Thoracic aorta (tissue), 2 donors: ENCODE measurements around the gene URB2. TPM values are rescaled to one million over a fixed set of nuclear protein-coding genes. Genes with fewer than 3 reads are reported as not detected.

Experiments
- ATAC-seq: fragments of 150-250 bp; one replicate; pipeline ENCODE4 v1.8.0; 2017; ENCODE audit warnings: low read depth; ENCODE audit not compliant: insufficient number of reproducible peaks, low FRiP score
- DNase-seq: peaks from one replicate; pipeline ENCODE4 v3.0.0-alpha.2; 2020; ENCODE audit warnings: low spot score
- H3K27ac ChIP-seq, 2 donors: fragments of 200-600 bp; sonication (generic); 1 replicate in 1 of 2; 2 replicates in 1 of 2; pipeline ENCODE4 v1.5.1; 2016; ENCODE audit warnings: mild to moderate bottlenecking in 2 of 2, moderate library complexity in 2 of 2
- H3K27me3 ChIP-seq: fragments of 200-600 bp; sonication (generic); replicated peaks from 2 replicates; pipeline ENCODE4 v1.6.0; 2016; ENCODE audit warnings: mild to moderate bottlenecking; ENCODE audit not compliant: insufficient read depth
- H3K36me3 ChIP-seq: fragments of 200-600 bp; sonication (generic); one replicate; pipeline ENCODE4 v1.5.1; 2016
- H3K4me1 ChIP-seq, 2 donors: fragments of 200-600 bp; sonication (generic); 1 replicate in 1 of 2; 2 replicates in 1 of 2; pipeline versions ENCODE4 v1.5.1 to v1.6.0; 2016; ENCODE audit warnings: low read depth in 2 of 2, mild to moderate bottlenecking in 1 of 2; ENCODE audit not compliant: control insufficient read depth in 1 of 2
- H3K4me3 ChIP-seq: fragments of 200-600 bp; sonication (generic); 2 replicates; pipeline ENCODE4 v1.5.1; 2016; ENCODE audit warnings: mild to moderate bottlenecking
- H3K9me3 ChIP-seq: fragments of 200-600 bp; sonication (generic); 2 replicates; pipeline ENCODE4 v1.5.1; 2016
- total RNA-seq, 2 donors: library from RNA; depleted of rRNA; stranded (reverse); fragments of >200 nt; gene quantifications; one replicate each; pipeline versions ENCODE4 v1.1.0 to v1.2.3, GENCODE V29; 2016
- TF ChIP-seq, protein P1 (sequence below): fragments of 200-600 bp; sonication (generic); IDR thresholded peaks from one replicate; pipeline ENCODE4 v1.5.1; 2019; ENCODE audit warnings: antibody characterized with exemption

The URB2 gene
- total RNA-seq, 2 donors from 2014 or later: 8.5 to 26.9 TPM

DNA sequence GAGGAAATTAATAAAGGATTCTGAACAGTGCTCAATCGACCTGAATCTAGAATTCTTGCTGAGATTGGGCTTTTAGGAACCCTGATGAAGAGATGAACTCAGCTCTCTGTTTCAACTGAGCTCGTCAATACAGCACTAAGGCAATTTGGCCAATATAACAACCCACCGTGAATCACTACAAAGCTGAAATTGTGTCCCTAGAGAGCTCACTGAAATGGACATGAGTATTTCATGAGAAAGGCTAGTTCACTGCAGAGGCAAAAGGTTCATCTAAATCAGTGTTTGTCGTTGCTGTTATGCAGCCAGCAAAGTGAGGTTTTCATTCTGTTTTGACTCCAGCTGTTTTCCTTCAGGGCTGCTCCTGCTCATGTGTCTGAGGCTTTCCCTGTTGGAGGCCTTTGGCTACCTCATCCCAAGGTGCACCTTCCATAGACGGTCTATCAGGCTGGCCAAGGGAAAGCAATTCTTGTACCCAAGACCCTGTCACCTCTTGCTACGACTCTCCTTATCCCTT lies 83.5 kb downstream of the URB2 start:
- no peaks in the 10 kb centered on the region for H3K9me3 ChIP-seq
- H3K36me3 ChIP-seq: no peaks in the 10 kb centered on the region
- TF ChIP-seq, protein P1, sequence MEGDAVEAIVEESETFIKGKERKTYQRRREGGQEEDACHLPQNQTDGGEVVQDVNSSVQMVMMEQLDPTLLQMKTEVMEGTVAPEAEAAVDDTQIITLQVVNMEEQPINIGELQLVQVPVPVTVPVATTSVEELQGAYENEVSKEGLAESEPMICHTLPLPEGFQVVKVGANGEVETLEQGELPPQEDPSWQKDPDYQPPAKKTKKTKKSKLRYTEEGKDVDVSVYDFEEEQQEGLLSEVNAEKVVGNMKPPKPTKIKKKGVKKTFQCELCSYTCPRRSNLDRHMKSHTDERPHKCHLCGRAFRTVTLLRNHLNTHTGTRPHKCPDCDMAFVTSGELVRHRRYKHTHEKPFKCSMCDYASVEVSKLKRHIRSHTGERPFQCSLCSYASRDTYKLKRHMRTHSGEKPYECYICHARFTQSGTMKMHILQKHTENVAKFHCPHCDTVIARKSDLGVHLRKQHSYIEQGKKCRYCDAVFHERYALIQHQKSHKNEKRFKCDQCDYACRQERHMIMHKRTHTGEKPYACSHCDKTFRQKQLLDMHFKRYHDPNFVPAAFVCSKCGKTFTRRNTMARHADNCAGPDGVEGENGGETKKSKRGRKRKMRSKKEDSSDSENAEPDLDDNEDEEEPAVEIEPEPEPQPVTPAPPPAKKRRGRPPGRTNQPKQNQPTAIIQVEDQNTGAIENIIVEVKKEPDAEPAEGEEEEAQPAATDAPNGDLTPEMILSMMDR: no peak
- no peak overlapping the region for H3K4me3 ChIP-seq
- no peaks in the 10 kb centered on the region for H3K27me3 ChIP-seq
- no peak overlapping the region for H3K27ac ChIP-seq
- ATAC-seq: no peak
- DNase-seq: no peak
- H3K4me1 ChIP-seq: no peaks in the 10 kb centered on the region

Other genes starting within 250 kb of the URB2 start
- gene ACTA1, start 192.2 kb upstream of the URB2 start, total RNA-seq: 1 to 10 TPM in 1 of 2 donors, under 1 TPM in 1; 0.99 to 2.3 TPM
- 10 to 100 TPM; 25.0 to 45.6 TPM for gene NUP133, start 117.9 kb upstream of the URB2 start, total RNA-seq
- 10 to 100 TPM; 25.0 to 27.7 TPM for gene ABCB10, start 67.5 kb upstream of the URB2 start, total RNA-seq
- gene TAF5L, start 125 bp upstream of the URB2 start, total RNA-seq: 10 to 100 TPM; 21.5 to 29.8 TPM